WERI-Rb-1 (cell line): ENCODE data around the gene PCYT2.

Source experiments
- DNase-seq: peaks from one replicate; pipeline ENCODE4 v3.0.0-alpha.2; 2020
- H3K27ac ChIP-seq: fragments of 250-450 bp; sonication (Bioruptor Pico); 2 replicates; pipeline ENCODE4 v1.5.1; 2020; ENCODE audit warnings: mild to moderate bottlenecking, moderate library complexity
- H3K27me3 ChIP-seq: fragments of 250-450 bp; sonication (Bioruptor Pico); 2 replicates; pipeline ENCODE4 v1.5.1; 2021; ENCODE audit warnings: mild to moderate bottlenecking, low read depth, moderate library complexity; ENCODE audit not compliant: insufficient read depth, severe bottlenecking
- H3K36me3 ChIP-seq: fragments of 250-450 bp; sonication (Bioruptor Pico); 2 replicates; pipeline ENCODE4 v1.5.1; 2020; ENCODE audit warnings: mild to moderate bottlenecking, moderate library complexity
- H3K4me3 ChIP-seq: 2 replicates; pipeline ENCODE4 v1.5.1; 2011; ENCODE audit warnings: low read depth, mild to moderate bottlenecking, control low read depth, low read length
- H3K9me3 ChIP-seq: fragments of 250-450 bp; sonication (Bioruptor Pico); 2 replicates; pipeline ENCODE4 v1.5.1; 2021; ENCODE audit warnings: mild to moderate bottlenecking, moderate library complexity; ENCODE audit not compliant: severe bottlenecking
- CTCF ChIP-seq: IDR thresholded peaks from 2 replicates; pipeline ENCODE4 v1.5.1; 2011; ENCODE audit warnings: low read depth, mild to moderate bottlenecking, control low read depth, inconsistent platforms, low read length

Gene PCYT2

GRCh38 chr17:81928544-81929252, 17.5 kb upstream of the PCYT2 start:
- no peaks in the 10 kb centered on the region for H3K9me3 ChIP-seq
- peak overlapping the region; percentile 78 for H3K27ac ChIP-seq
- H3K36me3 ChIP-seq = peaks cover 22% of the 10 kb centered on the region
- no peak for TF ChIP-seq CTCF
- H3K4me3 ChIP-seq = peak overlapping the region; percentile 57
- DNase-seq = no peak
- H3K27me3 ChIP-seq = no peaks in the 10 kb centered on the region

GRCh38 chr17:81927653-81928543, 16.7 kb upstream of the PCYT2 start, which contains the start of gene MAFG:
MAFG (minus strand) TSS chr17:81927735; CDS start chr17:81923185, 4,550 bp downstream.
- H3K27me3 ChIP-seq = no peaks in the 10 kb centered on the region
- peak; percentile 77 for TF ChIP-seq CTCF
- DNase-seq = peak; percentile 94
- H3K36me3 ChIP-seq = peaks cover 14% of the 10 kb centered on the region
- H3K9me3 ChIP-seq = no peaks in the 10 kb centered on the region
- H3K4me3 ChIP-seq = peak within 1 kb of the TSS; percentile 70
- peak within 1 kb of the TSS; percentile 78 for H3K27ac ChIP-seq

- 0 out of 2 replicates have a peak, but pooled peaks have one; percentile 2 for TF ChIP-seq CTCF
- DNase-seq = no peak
- Histone ChIP-seq H3K4me3 (peak overlapping the region; percentile 70), H3K27me3 (no peaks in the 10 kb centered on the region), H3K9me3 (no peaks in the 10 kb centered on the region), H3K27ac (peak overlapping the region; percentile 75), H3K36me3 (peaks cover 16% of the 10 kb centered on the region)
Measured at GRCh38 chr17:81927152-81927652, 16.0 kb upstream of the PCYT2 start.

GRCh38 chr17:81926451-81927151, 15.4 kb upstream of the PCYT2 start:
- TF ChIP-seq CTCF = no peak
- DNase-seq = peak; percentile 71
- H3K27ac ChIP-seq = peak overlapping the region; percentile 75
- no peaks in the 10 kb centered on the region for H3K9me3 ChIP-seq
- peaks cover 21% of the 10 kb centered on the region for H3K36me3 ChIP-seq
- H3K27me3 ChIP-seq = no peaks in the 10 kb centered on the region
- peak overlapping the region; percentile 70 for H3K4me3 ChIP-seq

DNA sequence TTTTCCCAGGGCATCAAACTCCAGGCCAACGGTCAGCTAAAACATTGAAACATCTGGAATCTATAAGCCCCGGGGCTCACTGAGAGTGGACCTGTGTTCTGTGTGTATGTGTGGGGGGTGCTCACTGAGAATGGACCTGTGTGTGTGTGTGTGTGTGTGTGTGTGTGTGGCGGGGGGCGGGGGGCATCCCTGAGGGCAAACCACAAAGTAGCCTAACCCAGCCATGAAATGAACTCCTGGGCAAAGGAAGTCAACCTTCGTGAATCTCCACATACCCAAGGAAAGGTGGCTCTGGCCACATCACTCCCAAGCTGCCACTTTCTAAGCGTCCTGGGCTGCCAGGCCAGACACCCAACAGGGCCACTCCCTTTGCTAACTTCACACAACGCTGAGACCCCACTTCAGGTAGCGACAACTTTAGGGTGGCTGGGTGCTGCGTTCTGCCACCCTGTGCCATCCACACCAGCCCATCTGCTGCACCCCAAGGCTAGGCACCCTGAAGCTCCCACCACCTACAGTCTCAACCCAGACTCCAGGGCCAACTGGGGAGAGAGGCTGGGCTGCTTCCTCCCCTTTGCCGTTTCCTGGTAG, 14.8 kb upstream of the PCYT2 start:
- TF ChIP-seq CTCF = no peak
- H3K27me3 ChIP-seq = no peaks in the 10 kb centered on the region
- no peaks in the 10 kb centered on the region for H3K9me3 ChIP-seq
- H3K4me3 ChIP-seq = peak overlapping the region; percentile 70
- peaks cover 24% of the 10 kb centered on the region for H3K36me3 ChIP-seq
- no peak for DNase-seq
- H3K27ac ChIP-seq = 0 out of 2 replicates have a peak overlapping the region, but pooled peaks have one; percentile 75
